ENCODE data around the gene SUFU. TPM values are rescaled to one million over a fixed set of nuclear protein-coding genes. Genes with fewer than 3 reads are reported as not detected.
"Not testable (repeated sequence)": the region's sequence is repeated elsewhere in the genome, so short reads cannot be mapped to it uniquely, and the experiment has no call there.

Gene SUFU
- total RNA-seq, 1 experiment from 2014 or later, result 13.1 TPM

DNA sequence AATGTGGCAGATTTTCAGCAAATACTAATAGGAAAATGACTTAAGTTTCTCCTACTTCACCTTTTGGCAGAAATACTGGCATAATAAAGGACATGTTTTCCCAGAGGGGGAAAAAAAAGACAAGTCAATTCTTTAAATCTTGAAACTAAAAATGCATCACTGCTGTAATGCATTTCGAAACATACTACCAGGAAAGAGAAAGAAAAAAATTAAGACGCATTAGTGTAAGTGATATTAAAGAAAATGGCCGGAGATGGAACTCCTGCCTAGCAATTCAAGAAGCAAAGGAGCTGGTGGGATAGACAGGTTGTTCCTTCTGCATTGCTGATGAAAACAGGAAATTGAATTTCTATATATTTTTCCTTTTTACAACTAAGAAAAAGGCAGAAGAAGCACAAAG lies 4.4 kb upstream of the SUFU start (continued):
- TF ChIP-seq, protein P1, sequence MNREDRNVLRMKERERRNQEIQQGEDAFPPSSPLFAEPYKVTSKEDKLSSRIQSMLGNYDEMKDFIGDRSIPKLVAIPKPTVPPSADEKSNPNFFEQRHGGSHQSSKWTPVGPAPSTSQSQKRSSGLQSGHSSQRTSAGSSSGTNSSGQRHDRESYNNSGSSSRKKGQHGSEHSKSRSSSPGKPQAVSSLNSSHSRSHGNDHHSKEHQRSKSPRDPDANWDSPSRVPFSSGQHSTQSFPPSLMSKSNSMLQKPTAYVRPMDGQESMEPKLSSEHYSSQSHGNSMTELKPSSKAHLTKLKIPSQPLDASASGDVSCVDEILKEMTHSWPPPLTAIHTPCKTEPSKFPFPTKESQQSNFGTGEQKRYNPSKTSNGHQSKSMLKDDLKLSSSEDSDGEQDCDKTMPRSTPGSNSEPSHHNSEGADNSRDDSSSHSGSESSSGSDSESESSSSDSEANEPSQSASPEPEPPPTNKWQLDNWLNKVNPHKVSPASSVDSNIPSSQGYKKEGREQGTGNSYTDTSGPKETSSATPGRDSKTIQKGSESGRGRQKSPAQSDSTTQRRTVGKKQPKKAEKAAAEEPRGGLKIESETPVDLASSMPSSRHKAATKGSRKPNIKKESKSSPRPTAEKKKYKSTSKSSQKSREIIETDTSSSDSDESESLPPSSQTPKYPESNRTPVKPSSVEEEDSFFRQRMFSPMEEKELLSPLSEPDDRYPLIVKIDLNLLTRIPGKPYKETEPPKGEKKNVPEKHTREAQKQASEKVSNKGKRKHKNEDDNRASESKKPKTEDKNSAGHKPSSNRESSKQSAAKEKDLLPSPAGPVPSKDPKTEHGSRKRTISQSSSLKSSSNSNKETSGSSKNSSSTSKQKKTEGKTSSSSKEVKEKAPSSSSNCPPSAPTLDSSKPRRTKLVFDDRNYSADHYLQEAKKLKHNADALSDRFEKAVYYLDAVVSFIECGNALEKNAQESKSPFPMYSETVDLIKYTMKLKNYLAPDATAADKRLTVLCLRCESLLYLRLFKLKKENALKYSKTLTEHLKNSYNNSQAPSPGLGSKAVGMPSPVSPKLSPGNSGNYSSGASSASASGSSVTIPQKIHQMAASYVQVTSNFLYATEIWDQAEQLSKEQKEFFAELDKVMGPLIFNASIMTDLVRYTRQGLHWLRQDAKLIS (CRISPR knock-in tag; IDR thresholded peaks at IDR 0.05; ENCODE audit: borderline replicate concordance), result no peak
- TF ChIP-seq, protein P2, sequence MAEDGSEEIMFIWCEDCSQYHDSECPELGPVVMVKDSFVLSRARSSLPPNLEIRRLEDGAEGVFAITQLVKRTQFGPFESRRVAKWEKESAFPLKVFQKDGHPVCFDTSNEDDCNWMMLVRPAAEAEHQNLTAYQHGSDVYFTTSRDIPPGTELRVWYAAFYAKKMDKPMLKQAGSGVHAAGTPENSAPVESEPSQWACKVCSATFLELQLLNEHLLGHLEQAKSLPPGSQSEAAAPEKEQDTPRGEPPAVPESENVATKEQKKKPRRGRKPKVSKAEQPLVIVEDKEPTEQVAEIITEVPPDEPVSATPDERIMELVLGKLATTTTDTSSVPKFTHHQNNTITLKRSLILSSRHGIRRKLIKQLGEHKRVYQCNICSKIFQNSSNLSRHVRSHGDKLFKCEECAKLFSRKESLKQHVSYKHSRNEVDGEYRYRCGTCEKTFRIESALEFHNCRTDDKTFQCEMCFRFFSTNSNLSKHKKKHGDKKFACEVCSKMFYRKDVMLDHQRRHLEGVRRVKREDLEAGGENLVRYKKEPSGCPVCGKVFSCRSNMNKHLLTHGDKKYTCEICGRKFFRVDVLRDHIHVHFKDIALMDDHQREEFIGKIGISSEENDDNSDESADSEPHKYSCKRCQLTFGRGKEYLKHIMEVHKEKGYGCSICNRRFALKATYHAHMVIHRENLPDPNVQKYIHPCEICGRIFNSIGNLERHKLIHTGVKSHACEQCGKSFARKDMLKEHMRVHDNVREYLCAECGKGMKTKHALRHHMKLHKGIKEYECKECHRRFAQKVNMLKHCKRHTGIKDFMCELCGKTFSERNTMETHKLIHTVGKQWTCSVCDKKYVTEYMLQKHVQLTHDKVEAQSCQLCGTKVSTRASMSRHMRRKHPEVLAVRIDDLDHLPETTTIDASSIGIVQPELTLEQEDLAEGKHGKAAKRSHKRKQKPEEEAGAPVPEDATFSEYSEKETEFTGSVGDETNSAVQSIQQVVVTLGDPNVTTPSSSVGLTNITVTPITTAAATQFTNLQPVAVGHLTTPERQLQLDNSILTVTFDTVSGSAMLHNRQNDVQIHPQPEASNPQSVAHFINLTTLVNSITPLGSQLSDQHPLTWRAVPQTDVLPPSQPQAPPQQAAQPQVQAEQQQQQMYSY (CRISPR knock-in tag; IDR thresholded peaks at IDR 0.05), result no peak

DNA sequence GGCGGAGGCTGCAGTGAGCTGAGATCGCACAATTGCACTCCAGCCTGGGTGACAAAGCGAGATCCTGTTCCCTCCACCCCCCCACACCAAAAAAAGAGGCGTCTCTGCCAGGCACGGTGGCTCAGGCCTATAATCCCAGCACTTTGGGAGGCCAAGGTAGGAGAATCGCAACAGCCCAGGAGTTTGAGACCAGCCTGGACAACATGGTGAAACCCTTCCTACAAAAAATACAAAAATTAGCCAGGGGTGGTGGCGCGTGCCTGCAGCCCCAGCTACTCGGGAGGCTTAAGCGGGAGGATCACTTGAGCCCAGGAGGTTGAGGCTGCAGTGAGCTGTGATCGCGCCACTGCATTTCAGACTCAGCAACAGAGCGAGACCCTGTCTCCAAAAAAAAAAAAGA lies 3.1 kb upstream of the SUFU start:
- not testable (repeated sequence) for DNase-seq (ENCODE audit: low spot score); H3K4me3 Mint-ChIP-seq; H3K36me3 Mint-ChIP-seq; ATAC-seq; H3K4me1 Mint-ChIP-seq; H3K9me3 Mint-ChIP-seq
- CTCF ChIA-PET, result interaction anchor here (1.0 to 1.6 kb wide), 3 partner anchors 39 to 117 kb away, joined by 4 to 11 read pairs (median 4); no protein-coding TSS in a partner anchor
- Mint-ChIP-seq H3K27me3 (ENCODE audit: low read depth) (peaks cover 10% of the 10 kb centered on the region), H3K27ac (0 out of 2 replicates have a peak overlapping the region, but pooled peaks have one; percentile 19)
- POLR2A ChIA-PET, result interaction anchor here (0.7 to 1.5 kb wide), 2 partner anchors 255 to 270 kb away, joined by 4 read pairs; partner anchors contain the start of gene GBF1

DNA sequence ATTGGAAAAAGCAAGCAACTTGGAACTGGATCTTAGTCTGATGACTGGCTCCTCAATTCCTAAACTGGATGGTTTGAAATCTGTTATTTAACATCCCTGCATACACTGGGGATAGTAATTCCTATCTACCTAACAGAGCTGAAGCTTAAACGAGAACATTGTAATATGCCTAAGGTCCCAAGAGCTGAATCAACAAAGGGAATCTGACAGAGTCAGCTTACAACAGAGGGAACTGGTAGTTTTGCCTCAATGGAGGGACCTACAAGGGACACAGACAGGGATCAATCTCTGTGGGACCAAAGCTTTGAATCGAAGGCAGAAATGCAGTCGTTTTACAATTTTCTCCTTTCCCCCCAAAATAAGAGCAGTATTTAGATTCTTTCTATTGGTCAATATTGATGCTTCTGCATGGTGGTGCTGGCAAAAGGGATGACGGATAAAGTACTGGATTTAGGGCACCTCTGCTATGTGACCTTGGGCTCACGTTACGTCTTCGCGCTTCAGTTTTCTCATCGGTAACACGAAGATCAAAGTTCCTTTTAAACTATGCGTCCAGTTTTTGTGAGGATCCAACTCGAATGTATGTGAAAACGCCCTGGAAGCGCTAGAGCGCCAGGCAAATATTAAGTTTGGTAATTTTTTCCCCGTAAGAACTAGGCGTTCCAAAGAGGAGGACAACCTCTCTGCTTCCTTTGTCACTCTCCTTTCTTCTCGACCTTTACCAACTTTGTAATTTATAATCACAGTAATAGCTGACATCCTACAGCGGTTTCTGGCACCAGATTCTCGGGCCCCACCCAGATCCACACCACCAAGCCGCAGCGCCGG lies 2.4 kb upstream of the SUFU start:
- DNase-seq (ENCODE audit: low spot score) (no peak), ATAC-seq (no peak)
- TF ChIP-seq CREM (CRISPR knock-in tag; IDR thresholded peaks at IDR 0.05), result 0 out of 2 replicates have a peak, but pooled peaks have one; percentile 6
- TF ChIP-seq, protein P3, sequence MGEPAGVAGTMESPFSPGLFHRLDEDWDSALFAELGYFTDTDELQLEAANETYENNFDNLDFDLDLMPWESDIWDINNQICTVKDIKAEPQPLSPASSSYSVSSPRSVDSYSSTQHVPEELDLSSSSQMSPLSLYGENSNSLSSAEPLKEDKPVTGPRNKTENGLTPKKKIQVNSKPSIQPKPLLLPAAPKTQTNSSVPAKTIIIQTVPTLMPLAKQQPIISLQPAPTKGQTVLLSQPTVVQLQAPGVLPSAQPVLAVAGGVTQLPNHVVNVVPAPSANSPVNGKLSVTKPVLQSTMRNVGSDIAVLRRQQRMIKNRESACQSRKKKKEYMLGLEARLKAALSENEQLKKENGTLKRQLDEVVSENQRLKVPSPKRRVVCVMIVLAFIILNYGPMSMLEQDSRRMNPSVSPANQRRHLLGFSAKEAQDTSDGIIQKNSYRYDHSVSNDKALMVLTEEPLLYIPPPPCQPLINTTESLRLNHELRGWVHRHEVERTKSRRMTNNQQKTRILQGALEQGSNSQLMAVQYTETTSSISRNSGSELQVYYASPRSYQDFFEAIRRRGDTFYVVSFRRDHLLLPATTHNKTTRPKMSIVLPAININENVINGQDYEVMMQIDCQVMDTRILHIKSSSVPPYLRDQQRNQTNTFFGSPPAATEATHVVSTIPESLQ (CRISPR knock-in tag; IDR thresholded peaks at IDR 0.05), result no peak
- peaks cover 6% of the 10 kb centered on the region for H3K36me3 Mint-ChIP-seq
- no peak overlapping the region for H3K4me3 Mint-ChIP-seq
- H3K27me3 Mint-ChIP-seq (ENCODE audit: low read depth), result peaks cover 12% of the 10 kb centered on the region
- POLR2A ChIA-PET, result interaction anchor here (0.7 to 1.5 kb wide), 3 partner anchors 50 to 271 kb away, joined by 4 read pairs; partner anchors contain the start of genes C10orf95 and GBF1
- H3K4me1 Mint-ChIP-seq, result peaks cover 8% of the 10 kb centered on the region; the same call in 1 of the 2 replicates
- no peak overlapping the region for H3K27ac Mint-ChIP-seq
- H3K9me3 Mint-ChIP-seq, result no peaks in the 10 kb centered on the region
- CTCF ChIA-PET, result interaction anchor here (1.0 to 1.6 kb wide), 3 partner anchors 40 to 118 kb away, joined by 4 to 11 read pairs (median 4); no protein-coding TSS in a partner anchor

DNA sequence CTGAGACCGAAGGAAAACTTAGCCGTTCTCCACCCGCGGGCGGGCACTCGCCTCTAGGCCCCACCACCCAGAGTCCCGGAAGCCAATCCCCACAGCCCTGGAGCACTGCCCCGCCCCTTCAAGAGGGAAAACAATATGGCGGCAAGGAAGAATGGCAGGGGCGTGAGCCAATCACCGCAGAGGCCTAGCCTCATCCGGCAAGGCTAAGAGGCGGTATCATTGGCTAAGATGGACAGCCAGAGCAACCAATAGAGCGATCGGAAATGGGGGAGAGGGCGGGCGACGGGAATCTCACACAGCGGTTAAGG lies 1.8 kb upstream of the SUFU start:
- peak; percentile 74 for ATAC-seq
- TF ChIP-seq SP1 (CRISPR knock-in tag; conservative IDR thresholded peaks at IDR 0.05) (peak; percentile 76), NFYB (CRISPR knock-in tag; conservative IDR thresholded peaks at IDR 0.05; ENCODE audit: low read depth) (peak; percentile 94), ZNF671 (CRISPR knock-in tag; IDR thresholded peaks at IDR 0.05) (no peak), FOXK1 (CRISPR knock-in tag; IDR thresholded peaks at IDR 0.05) (peak; percentile 49; the same call in 1 of the 2 replicates)
- no peak overlapping the region for H3K4me3 Mint-ChIP-seq
- peak; percentile 99 for DNase-seq (ENCODE audit: low spot score)
- no peaks in the 10 kb centered on the region for H3K9me3 Mint-ChIP-seq
- peaks cover 8% of the 10 kb centered on the region; the same call in 1 of the 2 replicates for H3K4me1 Mint-ChIP-seq
- no peak overlapping the region for H3K27ac Mint-ChIP-seq
- ChIA-PET CTCF (interaction anchor here (0.6 to 3.6 kb wide), 29 partner anchors 11 to 333 kb away, joined by 3 to 163 read pairs (median 6); partner anchors contain the start of genes ARL3, C10orf95, CUEDC2 and FBXL15), POLR2A (interaction anchor here (0.6 to 1.4 kb wide), 3 partner anchors 51 to 86 kb away, joined by 3 to 4 read pairs (median 3); partner anchors contain the start of gene C10orf95)
- H3K36me3 Mint-ChIP-seq, result peaks cover 6% of the 10 kb centered on the region; the same call in 1 of the 2 replicates
- H3K27me3 Mint-ChIP-seq (ENCODE audit: low read depth), result peaks cover 12% of the 10 kb centered on the region
